Brain microvascular endothelial cell (primary cell): ENCODE data around the gene DICER1.
A peak's percentile ranks its signal among the peaks of the same experiment; 100 is the strongest.

Source experiments
- DNase-seq: peaks from one replicate; pipeline ENCODE4 v3.0.0-alpha.2; 2020
- H3K27ac ChIP-seq: fragments of 250-450 bp; sonication (Bioruptor Pico); 2 replicates; pipeline ENCODE4 v1.5.1; 2020; ENCODE audit warnings: mild to moderate bottlenecking, moderate library complexity
- H3K27me3 ChIP-seq: fragments of 250-450 bp; sonication (Bioruptor Pico); replicated peaks from 2 replicates; pipeline ENCODE4 v1.5.1; 2020; ENCODE audit warnings: mild to moderate bottlenecking
- H3K36me3 ChIP-seq: fragments of 250-450 bp; sonication (Bioruptor Pico); replicated peaks from 2 replicates; pipeline ENCODE4 v1.5.1; 2020; ENCODE audit warnings: mild to moderate bottlenecking
- H3K4me3 ChIP-seq: 2 replicates; pipeline ENCODE4 v1.5.1; 2011; ENCODE audit warnings: low read depth, mild to moderate bottlenecking, control low read depth, low read length, moderate library complexity
- CTCF ChIP-seq: IDR thresholded peaks from 2 replicates; pipeline ENCODE4 v1.5.1; 2011; ENCODE audit warnings: low read depth, mild to moderate bottlenecking, moderate library complexity, low read length, control low read depth, inconsistent platforms; ENCODE audit errors: missing control alignments
- in situ Hi-C: cut with HindIII; loops from 2 replicates; pipeline ENCODE4 v1.10.0; 2017; ENCODE audit warnings: low sequenced_read_pairs, low pct_ligation_motif_present

DICER1 gene

DNA sequence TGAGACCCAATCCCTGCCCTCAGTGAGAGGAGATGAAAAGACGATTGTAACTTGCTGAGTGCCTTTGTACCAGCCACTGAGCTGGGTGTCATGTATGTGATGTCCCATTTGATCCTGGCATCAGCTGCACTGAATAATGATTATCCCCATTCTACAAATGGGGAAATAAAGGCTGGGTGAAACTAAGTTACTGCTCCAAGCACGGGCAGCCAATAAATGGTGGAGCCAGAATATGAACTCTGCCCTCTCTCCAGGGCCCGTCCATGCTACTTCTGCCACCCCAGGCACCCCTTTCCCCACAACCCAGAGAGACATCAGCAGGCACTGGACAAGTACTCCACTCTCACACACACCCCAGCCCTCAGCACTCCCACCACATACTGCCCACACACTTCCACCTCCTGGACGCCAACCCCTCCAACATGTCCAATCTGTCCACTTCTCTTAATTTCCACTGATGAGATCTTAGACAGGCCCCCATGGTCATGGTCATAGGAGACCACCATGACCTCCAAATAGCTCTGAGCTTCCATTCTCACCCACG, 115.8 kb downstream of the DICER1 start:
- in situ Hi-C loops = no loop called here
- no peak for TF ChIP-seq CTCF

GRCh38 chr14:95040708-95041476, 116.4 kb downstream of the DICER1 start:
- Histone ChIP-seq H3K4me3 (no peak overlapping the region), H3K27me3 (no peaks in the 10 kb centered on the region), H3K27ac (no peak overlapping the region), H3K36me3 (no peaks in the 10 kb centered on the region)
- in situ Hi-C loops = no loop called here
- TF ChIP-seq CTCF = no peak
- DNase-seq = peak; percentile 21

More for the DNA sequence above, 115.8 kb downstream of the DICER1 start:
- Histone ChIP-seq H3K27me3 (no peaks in the 10 kb centered on the region), H3K27ac (no peak overlapping the region), H3K36me3 (no peaks in the 10 kb centered on the region), H3K4me3 (no peak overlapping the region)
- DNase-seq = no peak

DNA sequence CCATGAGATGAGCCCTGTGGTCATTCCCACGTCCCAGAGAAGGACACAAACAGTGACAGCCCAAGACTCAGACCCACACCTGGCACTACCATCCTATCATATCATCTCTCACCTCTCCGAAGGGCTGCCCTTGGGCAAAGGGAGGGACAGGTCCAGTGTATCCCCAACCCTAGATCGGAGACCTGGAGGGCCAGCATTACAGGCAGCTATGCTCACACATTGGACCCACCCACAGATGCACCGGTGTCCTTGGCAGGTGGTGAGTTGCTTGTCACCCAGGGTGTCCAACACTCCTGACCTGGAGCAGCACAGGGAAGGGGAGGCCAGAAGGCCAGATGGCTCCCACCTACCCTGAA, 117.4 kb downstream of the DICER1 start:
- TF ChIP-seq CTCF = no peak
- no peak overlapping the region for H3K4me3 ChIP-seq
- no peak overlapping the region for H3K27ac ChIP-seq
- H3K27me3 ChIP-seq = no peaks in the 10 kb centered on the region
- DNase-seq = no peak
- no peaks in the 10 kb centered on the region for H3K36me3 ChIP-seq
- in situ Hi-C loops = no loop called here

DNA sequence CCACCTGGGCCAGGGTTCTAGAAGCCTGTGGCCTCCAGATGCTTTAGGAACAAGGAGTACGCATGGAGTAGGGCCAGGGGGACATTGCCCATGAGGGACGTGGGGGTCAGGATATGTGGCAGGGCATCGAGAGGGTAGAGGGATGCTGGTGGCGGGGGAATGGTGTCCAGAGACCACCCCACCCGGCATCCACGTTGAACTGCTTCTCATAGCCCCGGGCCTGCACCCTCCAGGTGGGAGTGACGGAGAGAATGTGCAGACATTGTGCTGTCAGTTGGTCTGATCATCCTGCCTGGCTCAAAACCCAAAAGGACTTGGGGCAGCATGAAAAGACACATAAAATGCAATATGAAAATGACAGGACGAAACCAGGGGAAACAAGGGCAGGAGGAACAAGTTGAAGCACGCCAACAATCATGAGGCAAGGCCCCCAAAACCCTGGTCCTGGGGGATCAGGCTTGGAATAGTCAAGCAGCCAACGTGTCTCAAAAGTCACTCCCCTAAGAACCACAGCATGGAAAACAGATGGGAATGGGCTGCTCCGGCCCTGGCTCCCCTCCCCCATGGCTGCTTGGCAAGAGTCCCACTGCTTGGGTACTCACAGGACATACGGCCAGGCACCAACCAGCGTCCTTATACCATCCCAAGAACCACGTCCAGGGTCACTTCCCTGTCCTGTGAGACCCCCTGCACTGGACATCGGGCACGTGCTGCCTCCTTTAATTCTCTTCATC, 117.9 kb downstream of the DICER1 start:
- DNase-seq = no peak
- Histone ChIP-seq H3K27me3 (no peaks in the 10 kb centered on the region), H3K27ac (no peak overlapping the region), H3K36me3 (no peaks in the 10 kb centered on the region), H3K4me3 (no peak overlapping the region)
- in situ Hi-C loops = no loop called here
- TF ChIP-seq CTCF = no peak

DNA sequence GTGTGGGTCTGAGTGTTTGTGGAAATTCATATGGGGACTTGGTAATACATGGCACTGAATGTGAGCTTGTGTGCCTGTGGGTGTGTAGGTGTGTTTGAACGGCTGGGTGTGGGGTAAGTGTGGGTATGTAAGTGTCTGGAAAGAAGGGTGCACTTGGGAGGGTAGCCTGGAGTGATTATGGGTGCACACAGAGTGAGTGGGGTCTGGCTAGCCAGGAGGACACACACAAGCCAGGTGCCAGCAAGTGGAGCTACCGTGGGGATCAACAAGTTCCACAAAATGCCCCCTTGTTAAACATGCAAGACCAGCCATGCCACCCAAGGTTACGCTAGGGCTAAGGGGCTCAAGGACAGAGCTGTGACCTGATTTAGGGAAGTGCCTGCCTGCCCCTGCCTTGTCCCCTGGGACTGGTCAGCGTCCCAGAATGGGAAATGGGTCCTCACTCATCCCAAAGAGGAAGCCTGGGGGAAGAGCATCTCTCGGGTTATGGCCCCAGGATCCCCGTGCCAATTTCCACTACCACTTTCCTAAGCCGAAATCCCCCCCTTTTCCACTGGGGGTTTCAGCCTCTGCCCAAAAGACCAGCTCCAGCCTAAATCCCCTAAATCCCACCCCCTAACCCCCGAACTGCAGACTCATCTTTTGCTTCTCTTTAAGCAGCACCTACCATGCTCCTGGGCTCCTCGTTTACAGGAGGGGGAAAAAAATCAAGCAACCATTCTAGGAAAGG, 118.6 kb downstream of the DICER1 start:
- Histone ChIP-seq H3K27ac (no peak overlapping the region), H3K4me3 (no peak overlapping the region), H3K27me3 (no peaks in the 10 kb centered on the region), H3K36me3 (no peaks in the 10 kb centered on the region)
- no peak for DNase-seq
- TF ChIP-seq CTCF = no peak
- in situ Hi-C loops = no loop called here
